ENCODE results near the gene LCN9. TPM values are rescaled to one million over a fixed set of nuclear protein-coding genes. Genes with fewer than 3 reads are reported as not detected.

The LCN9 gene
- polyA plus RNA-seq, 1 donor (not counting 4 experiments of a cell fraction or from before 2014, with no cell fraction given): not detected

DNA sequence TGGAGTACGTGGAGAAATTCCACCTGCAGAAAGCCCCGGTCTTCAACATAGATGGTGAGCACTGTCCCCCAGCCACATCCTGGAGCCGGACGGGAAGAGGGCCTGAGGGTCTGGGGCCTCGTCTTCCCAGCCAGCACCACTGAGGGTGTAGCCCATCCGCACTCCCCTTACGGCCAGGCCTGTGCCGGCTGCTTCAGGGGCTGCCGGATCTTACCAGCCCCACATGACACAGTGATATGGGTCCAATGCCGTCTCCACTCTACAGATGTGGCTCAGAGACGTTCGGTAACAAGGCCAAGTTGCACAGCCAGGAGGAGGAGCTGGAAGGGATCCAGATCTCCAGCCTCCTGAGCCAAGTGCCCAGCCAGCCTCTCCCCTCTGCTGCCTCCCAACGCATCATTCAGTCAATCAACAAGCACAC is 45.1 kb upstream of the LCN9 start:
- no peak for DNase-seq (ENCODE audit: low read depth, low spot score)
- no peak overlapping the region for H3K27ac ChIP-seq (ENCODE audit: control insufficient read depth, insufficient read depth, low read length)
- H2AFZ ChIP-seq (ENCODE audit: control insufficient read depth, low read length): no peak overlapping the region
- H3K4me1 ChIP-seq (ENCODE audit: control insufficient read depth, extremely low read depth, insufficient read depth, low read length): no peaks in the 10 kb centered on the region
- TF ChIP-seq, protein P1, sequence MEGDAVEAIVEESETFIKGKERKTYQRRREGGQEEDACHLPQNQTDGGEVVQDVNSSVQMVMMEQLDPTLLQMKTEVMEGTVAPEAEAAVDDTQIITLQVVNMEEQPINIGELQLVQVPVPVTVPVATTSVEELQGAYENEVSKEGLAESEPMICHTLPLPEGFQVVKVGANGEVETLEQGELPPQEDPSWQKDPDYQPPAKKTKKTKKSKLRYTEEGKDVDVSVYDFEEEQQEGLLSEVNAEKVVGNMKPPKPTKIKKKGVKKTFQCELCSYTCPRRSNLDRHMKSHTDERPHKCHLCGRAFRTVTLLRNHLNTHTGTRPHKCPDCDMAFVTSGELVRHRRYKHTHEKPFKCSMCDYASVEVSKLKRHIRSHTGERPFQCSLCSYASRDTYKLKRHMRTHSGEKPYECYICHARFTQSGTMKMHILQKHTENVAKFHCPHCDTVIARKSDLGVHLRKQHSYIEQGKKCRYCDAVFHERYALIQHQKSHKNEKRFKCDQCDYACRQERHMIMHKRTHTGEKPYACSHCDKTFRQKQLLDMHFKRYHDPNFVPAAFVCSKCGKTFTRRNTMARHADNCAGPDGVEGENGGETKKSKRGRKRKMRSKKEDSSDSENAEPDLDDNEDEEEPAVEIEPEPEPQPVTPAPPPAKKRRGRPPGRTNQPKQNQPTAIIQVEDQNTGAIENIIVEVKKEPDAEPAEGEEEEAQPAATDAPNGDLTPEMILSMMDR (optimal IDR thresholded peaks at IDR 0.05 in 1 of 3, IDR thresholded peaks at IDR 0.05 in 1 of 3, conservative IDR thresholded peaks at IDR 0.05 in 1 of 3; ENCODE audit: extremely low read depth in 1 of 3, insufficient read depth in 2 of 3, low read length in 3 of 3): no peak
- no peak for TF ChIP-seq EZH2 (IDR thresholded peaks at IDR 0.05; ENCODE audit: low read length)
- dilution Hi-C loops (cut with MboI; ENCODE audit: extremely low pct_ligation_motif_present, low sequenced_read_pairs): no loop called here
- no peak for FAIRE-seq
- H3K9me1 ChIP-seq (ENCODE audit: control insufficient read depth, extremely low read depth, insufficient read depth, low read length): no peaks in the 10 kb centered on the region
- no peaks in the 10 kb centered on the region for H3K27me3 ChIP-seq (ENCODE audit: control insufficient read depth, extremely low read depth, insufficient read depth, low read length)
- no peak overlapping the region for H3K9ac ChIP-seq (ENCODE audit: control insufficient read depth, extremely low read depth, insufficient read depth, low read length)
- no peaks in the 10 kb centered on the region for H3K9me3 ChIP-seq (ENCODE audit: control insufficient read depth, low read depth, low read length)
- H4K20me1 ChIP-seq (ENCODE audit: control insufficient read depth, extremely low read depth, insufficient read depth, low read length): no peaks in the 10 kb centered on the region
- H3K4me3 ChIP-seq (ENCODE audit: control insufficient read depth in 2 of 3, extremely low read depth in 1 of 3, insufficient read depth in 2 of 3, low read depth in 1 of 3, low read length in 3 of 3): no peak overlapping the region
- no peak overlapping the region for H3K4me2 ChIP-seq (ENCODE audit: control insufficient read depth, extremely low read depth, insufficient read depth, low read depth, low read length)
- no peaks in the 10 kb centered on the region for H3K79me2 ChIP-seq (ENCODE audit: control insufficient read depth, insufficient read depth, low read length)
- no peaks in the 10 kb centered on the region for H3K36me3 ChIP-seq (ENCODE audit: control insufficient read depth in 2 of 2, extremely low read depth in 1 of 2, insufficient read depth in 2 of 2, low read length in 2 of 2)

DNA sequence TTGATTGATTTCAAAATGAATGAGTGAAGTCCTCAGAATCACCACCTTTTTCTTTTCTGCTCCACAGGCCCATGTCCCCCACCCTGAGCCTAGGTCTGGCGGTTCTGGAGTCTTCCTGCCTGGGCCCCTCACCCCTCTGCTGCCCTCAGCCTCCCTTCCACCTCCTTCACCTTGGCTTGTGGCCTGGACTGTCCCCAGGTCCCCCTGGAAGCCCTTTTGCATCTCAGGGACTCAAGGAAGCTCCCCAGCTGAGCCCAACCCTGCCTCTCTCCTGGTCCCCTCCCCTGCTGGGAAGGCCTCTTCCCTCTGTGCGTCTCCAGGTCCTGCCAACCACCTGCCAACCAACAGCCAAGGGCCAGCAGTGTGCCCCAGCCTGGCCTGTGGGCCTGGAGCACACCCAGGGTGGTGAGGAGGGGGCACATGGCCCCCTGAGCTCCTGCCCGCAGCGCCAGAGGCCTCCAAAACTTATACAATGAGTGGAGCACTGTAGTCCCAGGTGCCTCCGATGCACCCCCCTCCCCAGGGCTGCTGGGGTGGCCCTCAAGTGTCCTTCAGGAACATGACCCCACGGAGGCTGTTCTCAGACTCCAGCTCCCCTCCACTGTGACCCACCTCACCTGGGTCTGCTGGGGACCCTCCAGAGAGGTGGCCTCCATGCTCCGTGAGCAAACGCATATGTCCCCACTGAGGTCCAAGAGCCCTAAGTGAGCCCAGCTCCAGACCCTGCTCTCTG is 44.1 kb upstream of the LCN9 start:
- no peak for TF ChIP-seq EZH2 (IDR thresholded peaks at IDR 0.05; ENCODE audit: low read length)
- TF ChIP-seq, protein P1 (optimal IDR thresholded peaks at IDR 0.05 in 1 of 3, IDR thresholded peaks at IDR 0.05 in 1 of 3, conservative IDR thresholded peaks at IDR 0.05 in 1 of 3; ENCODE audit: extremely low read depth in 1 of 3, insufficient read depth in 2 of 3, low read length in 3 of 3): no peak
- H3K9me1 ChIP-seq (ENCODE audit: control insufficient read depth, extremely low read depth, insufficient read depth, low read length): no peaks in the 10 kb centered on the region
- no peaks in the 10 kb centered on the region for H4K20me1 ChIP-seq (ENCODE audit: control insufficient read depth, extremely low read depth, insufficient read depth, low read length)
- no peaks in the 10 kb centered on the region for H3K27me3 ChIP-seq (ENCODE audit: control insufficient read depth, extremely low read depth, insufficient read depth, low read length)
- H3K79me2 ChIP-seq (ENCODE audit: control insufficient read depth, insufficient read depth, low read length): no peaks in the 10 kb centered on the region
- dilution Hi-C loops (cut with MboI; ENCODE audit: extremely low pct_ligation_motif_present, low sequenced_read_pairs): no loop called here
- H3K9me3 ChIP-seq (ENCODE audit: control insufficient read depth, low read depth, low read length): no peaks in the 10 kb centered on the region
- no peak overlapping the region for H3K27ac ChIP-seq (ENCODE audit: control insufficient read depth, insufficient read depth, low read length)
- no peak overlapping the region for H2AFZ ChIP-seq (ENCODE audit: control insufficient read depth, low read length)
- no peak overlapping the region for H3K4me3 ChIP-seq (ENCODE audit: control insufficient read depth in 2 of 3, extremely low read depth in 1 of 3, insufficient read depth in 2 of 3, low read depth in 1 of 3, low read length in 3 of 3)
- no peak for FAIRE-seq
- H3K4me2 ChIP-seq (ENCODE audit: control insufficient read depth, extremely low read depth, insufficient read depth, low read depth, low read length): no peak overlapping the region
- DNase-seq (ENCODE audit: low read depth, low spot score): no peak
- H3K36me3 ChIP-seq (ENCODE audit: control insufficient read depth in 2 of 2, extremely low read depth in 1 of 2, insufficient read depth in 2 of 2, low read length in 2 of 2): no peaks in the 10 kb centered on the region
- no peak overlapping the region for H3K9ac ChIP-seq (ENCODE audit: control insufficient read depth, extremely low read depth, insufficient read depth, low read length)
- no peaks in the 10 kb centered on the region for H3K4me1 ChIP-seq (ENCODE audit: control insufficient read depth, extremely low read depth, insufficient read depth, low read length)
